Endothelial cell of umbilical vein (primary cell): ENCODE data around the gene SLC25A34.

Experiments
- CTCF ChIP-seq, 2 donors: IDR thresholded peaks; 1 replicate in 1 of 2; 2 replicates in 1 of 2; pipeline ENCODE4 v1.5.1; 2011; ENCODE audit warnings: low read length in 2 of 2, mild to moderate bottlenecking in 2 of 2, moderate library complexity in 2 of 2, control low read depth in 1 of 2, inconsistent platforms in 1 of 2, low read depth in 1 of 2; ENCODE audit not compliant: insufficient read depth in 1 of 2; ENCODE audit errors: extremely low read depth in 1 of 2
- EZH2 ChIP-seq: IDR thresholded peaks from 2 replicates; pipeline ENCODE4 v1.6.1; 2012; ENCODE audit warnings: borderline replicate concordance, low read depth, mild to moderate bottlenecking, moderate library complexity, low read length, inconsistent platforms; ENCODE audit not compliant: severe bottlenecking
- FOS ChIP-seq: IDR thresholded peaks from 2 replicates; pipeline ENCODE4 v1.6.1; 2011; ENCODE audit warnings: mild to moderate bottlenecking, low read length, moderate library complexity, borderline replicate concordance; ENCODE audit not compliant: insufficient read depth
- GATA2 ChIP-seq: IDR thresholded peaks from 2 replicates; pipeline ENCODE4 v1.7.0; 2011; ENCODE audit warnings: low read depth, mild to moderate bottlenecking, moderate library complexity, mixed read lengths, low read length; ENCODE audit not compliant: insufficient read length, insufficient read depth
- JUN ChIP-seq: IDR thresholded peaks from 2 replicates; pipeline ENCODE4 v1.6.1; 2011; ENCODE audit warnings: borderline replicate concordance, low read depth; ENCODE audit not compliant: insufficient read length, insufficient read depth
- MYC ChIP-seq: IDR thresholded peaks from one replicate; pipeline ENCODE4 v1.6.1; 2011; ENCODE audit warnings: mild to moderate bottlenecking, low read depth, low read length
- POLR2A ChIP-seq: IDR thresholded peaks from 2 replicates; pipeline ENCODE4 v1.6.1; 2012; ENCODE audit warnings: low read depth, mild to moderate bottlenecking, control low read depth, low read length
- POLR2AphosphoS5 ChIP-seq: IDR thresholded peaks from 2 replicates; pipeline ENCODE4 v1.6.1; 2012; ENCODE audit warnings: low read depth, mild to moderate bottlenecking, control low read depth, low read length, moderate library complexity; ENCODE audit not compliant: insufficient read depth
- TF ChIP-seq, protein P1 (sequence below): IDR thresholded peaks from 2 replicates; pipeline ENCODE4 v1.6.1; 2011; ENCODE audit not compliant: insufficient read depth, insufficient read length

DNA sequence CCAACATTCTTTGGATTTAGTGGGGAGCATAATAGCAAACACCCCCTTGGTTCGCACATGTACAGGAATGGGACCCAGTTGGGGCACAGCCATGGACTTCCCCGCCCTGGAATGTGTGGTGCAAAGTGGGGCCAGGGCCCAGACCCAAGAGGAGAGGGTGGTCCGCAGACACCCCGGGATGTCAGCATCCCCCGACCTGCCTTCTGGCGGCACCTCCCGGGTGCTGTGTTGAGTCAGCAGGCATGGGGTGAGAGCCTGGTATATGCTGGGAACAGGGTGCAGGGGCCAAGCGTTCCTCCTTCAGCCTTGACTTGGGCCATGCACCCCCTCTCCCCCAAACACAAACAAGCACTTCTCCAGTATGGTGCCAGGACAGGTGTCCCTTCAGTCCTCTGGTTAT is 49.6 kb downstream of the SLC25A34 start:
- TF ChIP-seq CTCF (IDR thresholded peaks at IDR 0.05; ENCODE audit: extremely low read depth in 1 of 2, insufficient read depth in 1 of 2, low read depth in 1 of 2, low read length in 2 of 2): no peak
- peak; percentile 36 for TF ChIP-seq POLR2A
- TF ChIP-seq POLR2AphosphoS5: peak; percentile 11
- TF ChIP-seq EZH2: no peak
- TF ChIP-seq GATA2: no peak
- TF ChIP-seq, protein P1, sequence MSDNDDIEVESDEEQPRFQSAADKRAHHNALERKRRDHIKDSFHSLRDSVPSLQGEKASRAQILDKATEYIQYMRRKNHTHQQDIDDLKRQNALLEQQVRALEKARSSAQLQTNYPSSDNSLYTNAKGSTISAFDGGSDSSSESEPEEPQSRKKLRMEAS: no peak
- no peak for TF ChIP-seq FOS
- TF ChIP-seq MYC: no peak
- no peak for TF ChIP-seq JUN
